ENCODE results near the gene SRGAP2B.
"Not testable (repeated sequence)": the region's sequence is repeated elsewhere in the genome, so short reads cannot be mapped to it uniquely, and the experiment has no call there.

- not testable (repeated sequence) for TF ChIP-seq CTCF (IDR thresholded peaks at IDR 0.05; ENCODE audit: low read length); EZH2 (IDR thresholded peaks at IDR 0.05; ENCODE audit: borderline replicate concordance, low read length)
Measured at GRCh38 chr1:144979960-144980595, 115.0 kb downstream of the SRGAP2B start.

Measured in OCI-LY1 (cell line).